Measurements from ENCODE around the gene ZNF674. TPM values are rescaled to one million over a fixed set of nuclear protein-coding genes. Genes with fewer than 3 reads are reported as not detected.

The ZNF674 gene
- 1.6 and 2.9 TPM in 2 replicates for total RNA-seq (2014; rRNA removed; shearing (Covaris generic); ENCODE audit: low replicate concordance)

GRCh38 chrX:46545111-46546005, at the start of gene ZNF674:
Gene ZNF674 (minus strand): TSS chrX:46545421. CDS start chrX:46542087, 3,334 bp downstream.
- H3K4me2 ChIP-seq (ENCODE audit: low read depth, low read length, poor library complexity, severe bottlenecking) = peak within 1 kb of the TSS; percentile 86
- DNase-seq = peak; percentile 96

GRCh38 chrX:46589977-46590723, 44.9 kb upstream of the ZNF674 start:
- Histone ChIP-seq H3K36me3 (ENCODE audit: insufficient read depth, low read length) (no peaks in the 10 kb centered on the region), H3K9me3 (ENCODE audit: low read length) (no peaks in the 10 kb centered on the region), H2AFZ (ENCODE audit: low read length) (no peak overlapping the region), H3K9ac (ENCODE audit: low read length) (no peak overlapping the region), H3K27me3 (ENCODE audit: low read length) (no peaks in the 10 kb centered on the region), H4K20me1 (ENCODE audit: insufficient read depth, low read depth, low read length) (no peaks in the 10 kb centered on the region), H3K9me2 (replicated peaks; ENCODE audit: insufficient read depth, low read length) (no peaks in the 10 kb centered on the region), H3K4me2 (ENCODE audit: low read depth, low read length, poor library complexity, severe bottlenecking) (no peak overlapping the region), H3K27ac (ENCODE audit: low read length) (no peak overlapping the region), H3K4me1 (ENCODE audit: low read length) (peaks cover 8% of the 10 kb centered on the region), H3K79me2 (ENCODE audit: low read length) (no peaks in the 10 kb centered on the region), H3K4me3 (ENCODE audit: low read length) (no peak overlapping the region)
- DNase-seq = no peak

More at GRCh38 chrX:46545111-46546005, at the start of gene ZNF674:
- Histone ChIP-seq H3K9ac (ENCODE audit: low read length) (peak within 1 kb of the TSS; percentile 85), H2AFZ (ENCODE audit: low read length) (0 out of 2 replicates have a peak within 1 kb of the TSS, but pooled peaks have one; percentile 60), H4K20me1 (ENCODE audit: insufficient read depth, low read depth, low read length) (no peaks in the 10 kb centered on the region), H3K27ac (ENCODE audit: low read length) (peak within 1 kb of the TSS; percentile 45; the same call in 1 of the 2 replicates), H3K4me1 (ENCODE audit: low read length) (peaks cover 22% of the 10 kb centered on the region), H3K9me3 (ENCODE audit: low read length) (no peaks in the 10 kb centered on the region), H3K27me3 (ENCODE audit: low read length) (no peaks in the 10 kb centered on the region), H3K79me2 (ENCODE audit: low read length) (peaks cover 16% of the 10 kb centered on the region), H3K4me3 (ENCODE audit: low read length) (peak within 1 kb of the TSS; percentile 84), H3K9me2 (replicated peaks; ENCODE audit: insufficient read depth, low read length) (no peaks in the 10 kb centered on the region), H3K36me3 (ENCODE audit: insufficient read depth, low read length) (peaks cover 3% of the 10 kb centered on the region; the same call in 1 of the 2 replicates)

GRCh38 chrX:46588263-46588662, 43.0 kb upstream of the ZNF674 start:
- no peak overlapping the region for H3K9ac ChIP-seq (ENCODE audit: low read length)
- no peaks in the 10 kb centered on the region for H3K36me3 ChIP-seq (ENCODE audit: insufficient read depth, low read length)
- no peaks in the 10 kb centered on the region for H3K27me3 ChIP-seq (ENCODE audit: low read length)
- no peaks in the 10 kb centered on the region for H4K20me1 ChIP-seq (ENCODE audit: insufficient read depth, low read depth, low read length)
- H3K27ac ChIP-seq (ENCODE audit: low read length) = no peak overlapping the region
- DNase-seq = no peak
- no peak overlapping the region for H2AFZ ChIP-seq (ENCODE audit: low read length)
- no peaks in the 10 kb centered on the region for H3K9me3 ChIP-seq (ENCODE audit: low read length)
- H3K79me2 ChIP-seq (ENCODE audit: low read length) = no peaks in the 10 kb centered on the region
- H3K4me1 ChIP-seq (ENCODE audit: low read length) = peaks cover 8% of the 10 kb centered on the region
- no peaks in the 10 kb centered on the region for H3K9me2 ChIP-seq (replicated peaks; ENCODE audit: insufficient read depth, low read length)
- no peak overlapping the region for H3K4me2 ChIP-seq (ENCODE audit: low read depth, low read length, poor library complexity, severe bottlenecking)
- H3K4me3 ChIP-seq (ENCODE audit: low read length) = no peak overlapping the region

GRCh38 chrX:46587753-46588171, 42.5 kb upstream of the ZNF674 start:
- peaks cover 8% of the 10 kb centered on the region for H3K4me1 ChIP-seq (ENCODE audit: low read length)
- H2AFZ ChIP-seq (ENCODE audit: low read length) = no peak overlapping the region
- no peaks in the 10 kb centered on the region for H3K79me2 ChIP-seq (ENCODE audit: low read length)
- H3K9me3 ChIP-seq (ENCODE audit: low read length) = no peaks in the 10 kb centered on the region
- no peak overlapping the region for H3K27ac ChIP-seq (ENCODE audit: low read length)
- no peaks in the 10 kb centered on the region for H3K27me3 ChIP-seq (ENCODE audit: low read length)
- no peaks in the 10 kb centered on the region for H3K36me3 ChIP-seq (ENCODE audit: insufficient read depth, low read length)
- H4K20me1 ChIP-seq (ENCODE audit: insufficient read depth, low read depth, low read length) = no peaks in the 10 kb centered on the region
- H3K9ac ChIP-seq (ENCODE audit: low read length) = no peak overlapping the region
- DNase-seq = no peak
- H3K9me2 ChIP-seq (replicated peaks; ENCODE audit: insufficient read depth, low read length) = no peaks in the 10 kb centered on the region
- no peak overlapping the region for H3K4me2 ChIP-seq (ENCODE audit: low read depth, low read length, poor library complexity, severe bottlenecking)
- H3K4me3 ChIP-seq (ENCODE audit: low read length) = no peak overlapping the region

GRCh38 chrX:46587158-46587557, 41.9 kb upstream of the ZNF674 start:
- no peak for DNase-seq
- Histone ChIP-seq H3K4me2 (ENCODE audit: low read depth, low read length, poor library complexity, severe bottlenecking) (no peak overlapping the region), H4K20me1 (ENCODE audit: insufficient read depth, low read depth, low read length) (no peaks in the 10 kb centered on the region), H3K27me3 (ENCODE audit: low read length) (no peaks in the 10 kb centered on the region), H3K36me3 (ENCODE audit: insufficient read depth, low read length) (no peaks in the 10 kb centered on the region), H3K27ac (ENCODE audit: low read length) (no peak overlapping the region), H3K9me3 (ENCODE audit: low read length) (no peaks in the 10 kb centered on the region), H3K4me3 (ENCODE audit: low read length) (no peak overlapping the region), H2AFZ (ENCODE audit: low read length) (no peak overlapping the region), H3K4me1 (ENCODE audit: low read length) (peaks cover 8% of the 10 kb centered on the region), H3K9ac (ENCODE audit: low read length) (no peak overlapping the region), H3K9me2 (replicated peaks; ENCODE audit: insufficient read depth, low read length) (no peaks in the 10 kb centered on the region), H3K79me2 (ENCODE audit: low read length) (no peaks in the 10 kb centered on the region)

GRCh38 chrX:46584736-46585135, 39.5 kb upstream of the ZNF674 start:
- H3K79me2 ChIP-seq (ENCODE audit: low read length) = no peaks in the 10 kb centered on the region
- H3K9me2 ChIP-seq (replicated peaks; ENCODE audit: insufficient read depth, low read length) = no peaks in the 10 kb centered on the region
- H3K27me3 ChIP-seq (ENCODE audit: low read length) = no peaks in the 10 kb centered on the region
- no peaks in the 10 kb centered on the region for H4K20me1 ChIP-seq (ENCODE audit: insufficient read depth, low read depth, low read length)
- H3K4me3 ChIP-seq (ENCODE audit: low read length) = no peak overlapping the region
- no peak overlapping the region for H3K4me2 ChIP-seq (ENCODE audit: low read depth, low read length, poor library complexity, severe bottlenecking)
- no peak overlapping the region for H2AFZ ChIP-seq (ENCODE audit: low read length)
- peaks cover 8% of the 10 kb centered on the region for H3K4me1 ChIP-seq (ENCODE audit: low read length)
- H3K36me3 ChIP-seq (ENCODE audit: insufficient read depth, low read length) = no peaks in the 10 kb centered on the region
- H3K27ac ChIP-seq (ENCODE audit: low read length) = no peak overlapping the region
- DNase-seq = no peak
- no peaks in the 10 kb centered on the region for H3K9me3 ChIP-seq (ENCODE audit: low read length)
- H3K9ac ChIP-seq (ENCODE audit: low read length) = no peak overlapping the region

- Histone ChIP-seq H3K36me3 (ENCODE audit: insufficient read depth, low read length) (no peaks in the 10 kb centered on the region), H2AFZ (ENCODE audit: low read length) (no peak overlapping the region), H4K20me1 (ENCODE audit: insufficient read depth, low read depth, low read length) (no peaks in the 10 kb centered on the region), H3K27ac (ENCODE audit: low read length) (no peak overlapping the region), H3K79me2 (ENCODE audit: low read length) (no peaks in the 10 kb centered on the region), H3K27me3 (ENCODE audit: low read length) (no peaks in the 10 kb centered on the region), H3K9ac (ENCODE audit: low read length) (no peak overlapping the region), H3K9me2 (replicated peaks; ENCODE audit: insufficient read depth, low read length) (no peaks in the 10 kb centered on the region), H3K4me3 (ENCODE audit: low read length) (no peak overlapping the region), H3K9me3 (ENCODE audit: low read length) (no peaks in the 10 kb centered on the region), H3K4me2 (ENCODE audit: low read depth, low read length, poor library complexity, severe bottlenecking) (no peak overlapping the region), H3K4me1 (ENCODE audit: low read length) (peaks cover 1% of the 10 kb centered on the region)
- no peak for DNase-seq
These were observed 37.7 kb upstream of the ZNF674 start for GRCh38 chrX:46582966-46583365.

- Histone ChIP-seq H3K4me1 (ENCODE audit: low read length) (no peaks in the 10 kb centered on the region), H3K9me2 (replicated peaks; ENCODE audit: insufficient read depth, low read length) (no peaks in the 10 kb centered on the region), H3K9ac (ENCODE audit: low read length) (no peak overlapping the region), H3K9me3 (ENCODE audit: low read length) (no peaks in the 10 kb centered on the region), H3K4me3 (ENCODE audit: low read length) (no peak overlapping the region), H3K79me2 (ENCODE audit: low read length) (no peaks in the 10 kb centered on the region), H3K27me3 (ENCODE audit: low read length) (no peaks in the 10 kb centered on the region), H4K20me1 (ENCODE audit: insufficient read depth, low read depth, low read length) (no peaks in the 10 kb centered on the region), H3K36me3 (ENCODE audit: insufficient read depth, low read length) (no peaks in the 10 kb centered on the region), H3K27ac (ENCODE audit: low read length) (no peak overlapping the region), H2AFZ (ENCODE audit: low read length) (no peak overlapping the region), H3K4me2 (ENCODE audit: low read depth, low read length, poor library complexity, severe bottlenecking) (no peak overlapping the region)
- no peak for DNase-seq
These were observed 37.1 kb upstream of the ZNF674 start for GRCh38 chrX:46582325-46582724.

Data from Karpas-422 (cell line).